Measurements from ENCODE around the gene HOXB4. TPM values are rescaled to one million over a fixed set of nuclear protein-coding genes. Genes with fewer than 3 reads are reported as not detected.

HOXB4 gene
- total RNA-seq, 1 donor, result 0.31 TPM

- Histone ChIP-seq H3K4me3 (ENCODE audit: low read length) (no peak overlapping the region), H3K4me1 (ENCODE audit: insufficient read depth, low read length) (peaks cover 25% of the 10 kb centered on the region), H3K9me3 (ENCODE audit: low read depth, low read length) (no peaks in the 10 kb centered on the region), H3K27me3 (ENCODE audit: insufficient read depth, low read length) (peaks cover 92% of the 10 kb centered on the region)
Observed at GRCh38 chr17:48617471-48618255, 39.5 kb upstream of the HOXB4 start.

GRCh38 chr17:48616717-48617470 is 38.7 kb upstream of the HOXB4 start:
- peaks cover 33% of the 10 kb centered on the region for H3K4me1 ChIP-seq (ENCODE audit: insufficient read depth, low read length)
- H3K9me3 ChIP-seq (ENCODE audit: low read depth, low read length), result no peaks in the 10 kb centered on the region
- H3K4me3 ChIP-seq (ENCODE audit: low read length), result no peak overlapping the region
- peaks cover 91% of the 10 kb centered on the region for H3K27me3 ChIP-seq (ENCODE audit: insufficient read depth, low read length)

- Histone ChIP-seq H3K4me1 (ENCODE audit: insufficient read depth, low read length) (peaks cover 40% of the 10 kb centered on the region), H3K9me3 (ENCODE audit: low read depth, low read length) (no peaks in the 10 kb centered on the region), H3K27me3 (ENCODE audit: insufficient read depth, low read length) (peaks cover 91% of the 10 kb centered on the region), H3K4me3 (ENCODE audit: low read length) (no peak overlapping the region)
Observed at GRCh38 chr17:48615963-48616716, 38.0 kb upstream of the HOXB4 start.

- Histone ChIP-seq H3K27me3 (ENCODE audit: insufficient read depth, low read length) (peaks cover 91% of the 10 kb centered on the region), H3K9me3 (ENCODE audit: low read depth, low read length) (no peaks in the 10 kb centered on the region), H3K4me1 (ENCODE audit: insufficient read depth, low read length) (peaks cover 49% of the 10 kb centered on the region), H3K4me3 (ENCODE audit: low read length) (no peak within 1 kb of the TSS)
Observed at GRCh38 chr17:48615047-48615962, 37.2 kb upstream of the HOXB4 start, which contains the start of gene HOXB8. Gene HOXB8 (minus strand): TSS chr17:48615292. CDS start chr17:48614704, 588 bp downstream.

- H3K4me3 ChIP-seq (ENCODE audit: low read length), result no peak overlapping the region
- peaks cover 55% of the 10 kb centered on the region for H3K4me1 ChIP-seq (ENCODE audit: insufficient read depth, low read length)
- no peaks in the 10 kb centered on the region for H3K9me3 ChIP-seq (ENCODE audit: low read depth, low read length)
- H3K27me3 ChIP-seq (ENCODE audit: insufficient read depth, low read length), result peaks cover 92% of the 10 kb centered on the region
Observed at GRCh38 chr17:48613862-48614694, 35.9 kb upstream of the HOXB4 start.

- Histone ChIP-seq H3K9me3 (ENCODE audit: low read depth, low read length) (no peaks in the 10 kb centered on the region), H3K27me3 (ENCODE audit: insufficient read depth, low read length) (peaks cover 90% of the 10 kb centered on the region), H3K4me1 (ENCODE audit: insufficient read depth, low read length) (peaks cover 45% of the 10 kb centered on the region), H3K4me3 (ENCODE audit: low read length) (no peak overlapping the region)
Observed at GRCh38 chr17:48612854-48613691, 34.9 kb upstream of the HOXB4 start.

- Histone ChIP-seq H3K27me3 (ENCODE audit: insufficient read depth, low read length) (peaks cover 88% of the 10 kb centered on the region), H3K4me1 (ENCODE audit: insufficient read depth, low read length) (peaks cover 44% of the 10 kb centered on the region), H3K9me3 (ENCODE audit: low read depth, low read length) (no peaks in the 10 kb centered on the region), H3K4me3 (ENCODE audit: low read length) (no peak overlapping the region)
Observed at GRCh38 chr17:48612456-48612853, 34.3 kb upstream of the HOXB4 start.

GRCh38 chr17:48611681-48612455 is 33.7 kb upstream of the HOXB4 start:
- no peaks in the 10 kb centered on the region for H3K9me3 ChIP-seq (ENCODE audit: low read depth, low read length)
- H3K4me1 ChIP-seq (ENCODE audit: insufficient read depth, low read length), result peaks cover 44% of the 10 kb centered on the region
- no peak overlapping the region for H3K4me3 ChIP-seq (ENCODE audit: low read length)
- H3K27me3 ChIP-seq (ENCODE audit: insufficient read depth, low read length), result peaks cover 88% of the 10 kb centered on the region

- Histone ChIP-seq H3K27me3 (ENCODE audit: insufficient read depth, low read length) (peaks cover 88% of the 10 kb centered on the region), H3K9me3 (ENCODE audit: low read depth, low read length) (no peaks in the 10 kb centered on the region), H3K4me3 (ENCODE audit: low read length) (peak overlapping the region; percentile 38), H3K4me1 (ENCODE audit: insufficient read depth, low read length) (peaks cover 44% of the 10 kb centered on the region)
Observed at GRCh38 chr17:48611213-48611612, 33.1 kb upstream of the HOXB4 start.

GRCh38 chr17:48610282-48611211 is 32.4 kb upstream of the HOXB4 start, which contains the start of gene HOXB7:
Gene HOXB7 (minus strand): TSS chr17:48611017. CDS start chr17:48610918, 99 bp downstream.
- Histone ChIP-seq H3K4me3 (ENCODE audit: low read length) (peak within 1 kb of the TSS; percentile 38), H3K9me3 (ENCODE audit: low read depth, low read length) (no peaks in the 10 kb centered on the region), H3K4me1 (ENCODE audit: insufficient read depth, low read length) (peaks cover 44% of the 10 kb centered on the region), H3K27me3 (ENCODE audit: insufficient read depth, low read length) (peaks cover 86% of the 10 kb centered on the region)

GRCh38 chr17:48609759-48610281 is 31.7 kb upstream of the HOXB4 start:
- peaks cover 86% of the 10 kb centered on the region for H3K27me3 ChIP-seq (ENCODE audit: insufficient read depth, low read length)
- no peaks in the 10 kb centered on the region for H3K9me3 ChIP-seq (ENCODE audit: low read depth, low read length)
- peak overlapping the region; percentile 38 for H3K4me3 ChIP-seq (ENCODE audit: low read length)
- peaks cover 44% of the 10 kb centered on the region for H3K4me1 ChIP-seq (ENCODE audit: insufficient read depth, low read length)
